Naive B cell (primary cell): ENCODE results near the gene SLC39A6. TPM values are rescaled to one million over a fixed set of nuclear protein-coding genes. Genes with fewer than 3 reads are reported as not detected.
"Not testable (repeated sequence)": the region's sequence is repeated elsewhere in the genome, so short reads cannot be mapped to it uniquely, and the experiment has no call there.

ENCODE experiments used
- ATAC-seq, 2 donors: fragments of 150-1000 bp; cut with Tn5 transposase; 2 replicates each; pipeline ENCODE4 v1.10.0; 2021; ENCODE audit warnings: low read depth in 2 of 2, mild to moderate bottlenecking in 2 of 2, moderate library complexity in 2 of 2
- DNase-seq: peaks from one replicate; pipeline ENCODE4 v3.0.0; 2022
- H3K27ac Mint-ChIP-seq, 6 donors: one replicate each; pipeline ENCODE4 v1.8.0; 2020 to 2022; ENCODE audit warnings: mild to moderate bottlenecking in 6 of 6, mixed read lengths in 6 of 6, moderate library complexity in 5 of 6, inconsistent platforms in 2 of 6
- H3K27me3 Mint-ChIP-seq, 3 donors: one replicate each; pipeline ENCODE4 v1.8.0; 2021 to 2022; ENCODE audit warnings: mixed read lengths in 3 of 3, mild to moderate bottlenecking in 1 of 3
- H3K36me3 Mint-ChIP-seq, 2 donors: one replicate each; pipeline ENCODE4 v1.8.0; 2020 to 2022; ENCODE audit warnings: mixed read lengths in 2 of 2, inconsistent platforms in 1 of 2, mild to moderate bottlenecking in 1 of 2
- H3K4me1 Mint-ChIP-seq, 3 donors: one replicate each; pipeline ENCODE4 v1.8.0; 2020 to 2022; ENCODE audit warnings: mixed read lengths in 3 of 3, inconsistent platforms in 1 of 3, mild to moderate bottlenecking in 1 of 3, moderate library complexity in 1 of 3
- H3K4me3 Mint-ChIP-seq, 8 donors: one replicate each; pipeline ENCODE4 v1.8.0; 2020 to 2022; ENCODE audit warnings: mild to moderate bottlenecking in 8 of 8, mixed read lengths in 8 of 8, moderate library complexity in 8 of 8, inconsistent platforms in 2 of 8
- H3K9me3 Mint-ChIP-seq, 7 donors: one replicate each; pipeline ENCODE4 v1.8.0; 2020 to 2022; ENCODE audit warnings: mixed read lengths in 7 of 7, mild to moderate bottlenecking in 5 of 7, inconsistent platforms in 2 of 7, moderate library complexity in 1 of 7
- polyA plus RNA-seq, 6 donors: library from polyadenylated mRNA; unstranded; fragments of 300-500 nt; fragmentation: Illumina TruSeq; gene quantifications; one replicate each; pipeline ENCODE4 v1.2.3, GENCODE V29; 2021; ENCODE audit warnings: low read depth in 6 of 6

SLC39A6 gene
- polyA plus RNA-seq, 6 donors from 2014 or later = 24.1 to 34.4 (median 32.0) TPM

DNA sequence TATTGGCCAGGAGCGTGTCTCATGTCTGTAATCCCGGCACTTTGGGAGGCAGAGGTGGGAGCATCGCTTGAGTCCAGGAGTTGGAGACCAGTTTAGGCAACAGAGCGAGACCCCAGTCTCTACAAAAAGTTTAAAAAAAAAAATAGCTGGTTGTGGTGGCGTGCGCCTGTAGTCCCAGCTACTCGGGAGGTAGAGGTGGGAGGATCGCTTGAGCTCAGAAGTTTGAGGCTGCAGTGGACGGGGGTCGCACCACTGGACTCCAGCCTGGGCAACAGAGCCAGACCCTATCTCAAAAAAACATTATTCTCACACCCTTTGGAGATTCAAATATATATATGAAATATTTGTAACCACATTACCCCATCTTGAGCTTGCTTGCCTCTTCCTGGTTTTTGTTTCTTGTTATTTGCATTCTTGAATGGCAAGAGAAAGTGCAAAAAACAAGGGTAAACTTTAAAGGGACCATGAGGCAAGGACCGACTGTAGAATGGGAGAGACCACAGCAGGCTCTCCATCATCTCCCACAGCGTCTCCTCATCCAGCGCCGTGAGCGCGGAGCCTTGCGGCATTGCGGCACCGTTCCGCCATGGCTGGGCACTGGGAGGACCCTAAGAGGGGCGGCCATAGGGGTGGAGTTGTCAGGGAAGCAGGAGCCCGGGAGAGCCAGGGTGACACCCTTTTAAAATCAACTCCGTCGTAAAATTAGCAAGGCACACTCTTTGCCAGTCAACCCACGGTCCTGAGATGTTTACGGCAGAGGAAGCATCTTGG is 1.9 kb upstream of the SLC39A6 start:
- Mint-ChIP-seq H3K4me3 (peak overlapping the region; percentile 93 to 99 (median 96)), H3K27me3 (no peaks in the 10 kb centered on the region), H3K4me1 (peaks cover 41 to 63% (median 55%) of the 10 kb centered on the region in 3 donors), H3K36me3 (peaks cover 2% of the 10 kb centered on the region in 2 donors), H3K9me3 (no peaks in the 10 kb centered on the region), H3K27ac (peak overlapping the region in 3 of 6 donors; percentile 50 to 98 (median 96))
- ATAC-seq (no peak), DNase-seq (no peak)

GRCh38 chr18:36130039-36130831 is 1.1 kb upstream of the SLC39A6 start:
- H3K4me1 Mint-ChIP-seq = peaks cover 38 to 60% (median 55%) of the 10 kb centered on the region in 3 donors
- ATAC-seq (peak; percentile 2 to 7), DNase-seq (no peak)
- peaks cover 7 to 9% of the 10 kb centered on the region in 2 donors for H3K36me3 Mint-ChIP-seq
- H3K9me3 Mint-ChIP-seq = no peaks in the 10 kb centered on the region
- H3K27ac Mint-ChIP-seq = peak overlapping the region; percentile 96 to 99 (median 98)
- H3K27me3 Mint-ChIP-seq = no peaks in the 10 kb centered on the region
- H3K4me3 Mint-ChIP-seq = peak overlapping the region; percentile 93 to 99 (median 96)

- Mint-ChIP-seq H3K4me3 (peak overlapping the region; percentile 93 to 99 (median 96)), H3K36me3 (peaks cover 7 to 13% of the 10 kb centered on the region in 2 donors), H3K27me3 (no peaks in the 10 kb centered on the region), H3K4me1 (peaks cover 37 to 63% (median 57%) of the 10 kb centered on the region in 3 donors), H3K27ac (peak overlapping the region; percentile 49 to 99 (median 98)), H3K9me3 (no peaks in the 10 kb centered on the region)
- no peak for ATAC-seq
- no peak for DNase-seq
Observed at GRCh38 chr18:36128907-36129299, 237 bp downstream of the SLC39A6 start.

DNA sequence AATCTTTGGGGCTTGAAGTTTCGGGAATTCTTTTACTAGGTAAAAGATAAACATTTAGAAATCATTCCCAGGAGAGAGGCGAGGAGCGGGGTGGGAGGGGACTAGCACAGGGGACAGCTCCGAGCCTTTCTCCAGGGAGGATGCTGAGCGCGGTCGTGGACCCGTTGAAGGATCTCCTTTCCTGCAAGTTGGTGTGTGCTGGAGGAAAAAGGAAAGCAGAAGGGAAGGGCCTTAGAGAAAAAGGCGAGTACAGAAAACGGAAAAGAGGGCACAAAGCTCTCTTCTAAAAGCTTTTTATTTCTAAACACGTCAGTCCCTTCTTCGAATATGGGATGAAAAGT is 640 bp downstream of the SLC39A6 start:
- Mint-ChIP-seq H3K36me3 (peaks cover 7 to 13% of the 10 kb centered on the region in 2 donors), H3K27ac (peak overlapping the region; percentile 58 to 99 (median 97)), H3K9me3 (no peaks in the 10 kb centered on the region), H3K4me1 (peaks cover 35 to 63% (median 57%) of the 10 kb centered on the region in 3 donors), H3K27me3 (no peaks in the 10 kb centered on the region), H3K4me3 (peak overlapping the region; percentile 93 to 99 (median 96))
- ATAC-seq (no peak), DNase-seq (no peak)

GRCh38 chr18:36127836-36128529 is 1.2 kb downstream of the SLC39A6 start:
- Mint-ChIP-seq H3K27me3 (no peaks in the 10 kb centered on the region), H3K36me3 (peaks cover 7 to 13% of the 10 kb centered on the region in 2 donors), H3K9me3 (no peaks in the 10 kb centered on the region), H3K27ac (peak overlapping the region in 5 of 6 donors; percentile 58 to 99 (median 96)), H3K4me1 (peaks cover 35 to 63% (median 56%) of the 10 kb centered on the region in 3 donors), H3K4me3 (peak overlapping the region; percentile 93 to 99 (median 96))
- no peak for DNase-seq
- no peak for ATAC-seq

GRCh38 chr18:36126668-36127067 is 2.5 kb downstream of the SLC39A6 start:
- Mint-ChIP-seq H3K27ac (peak overlapping the region in 1 of 6 donors; percentile 9), H3K27me3 (no peaks in the 10 kb centered on the region), H3K4me1 (peaks cover 25 to 50% (median 43%) of the 10 kb centered on the region in 3 donors), H3K9me3 (no peaks in the 10 kb centered on the region), H3K36me3 (peaks cover 7 to 13% of the 10 kb centered on the region in 2 donors), H3K4me3 (peak overlapping the region in 2 of 8 donors; percentile 58 to 70)
- no peak for DNase-seq
- no peak for ATAC-seq

DNA sequence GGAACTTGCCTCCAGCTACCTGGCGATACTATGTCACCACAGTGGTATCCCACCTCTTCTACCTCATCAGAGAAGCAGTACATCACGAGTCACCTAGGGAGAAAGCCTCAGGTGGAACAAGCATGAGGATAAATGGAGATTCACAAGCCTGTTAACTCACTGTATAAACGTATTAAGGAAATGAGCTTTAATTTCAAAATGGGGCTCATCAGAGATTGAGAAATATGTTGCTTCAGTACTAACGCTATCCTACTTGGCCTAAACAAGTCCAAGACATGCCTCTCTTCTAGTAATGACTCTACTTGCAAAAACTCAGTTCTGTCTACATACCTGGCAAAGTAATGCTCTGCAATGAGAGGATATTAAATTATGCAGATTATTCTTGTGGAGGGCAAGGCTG is 4.3 kb downstream of the SLC39A6 start:
- Mint-ChIP-seq H3K9me3 (no peaks in the 10 kb centered on the region), H3K4me1 (peaks cover 18 to 38% (median 27%) of the 10 kb centered on the region in 3 donors), H3K36me3 (peaks cover 7 to 13% of the 10 kb centered on the region in 2 donors), H3K4me3 (peak overlapping the region in 1 of 8 donors; percentile 23), H3K27me3 (no peaks in the 10 kb centered on the region), H3K27ac (peak overlapping the region in 1 of 6 donors; percentile 27)
- no peak for ATAC-seq
- no peak for DNase-seq

DNA sequence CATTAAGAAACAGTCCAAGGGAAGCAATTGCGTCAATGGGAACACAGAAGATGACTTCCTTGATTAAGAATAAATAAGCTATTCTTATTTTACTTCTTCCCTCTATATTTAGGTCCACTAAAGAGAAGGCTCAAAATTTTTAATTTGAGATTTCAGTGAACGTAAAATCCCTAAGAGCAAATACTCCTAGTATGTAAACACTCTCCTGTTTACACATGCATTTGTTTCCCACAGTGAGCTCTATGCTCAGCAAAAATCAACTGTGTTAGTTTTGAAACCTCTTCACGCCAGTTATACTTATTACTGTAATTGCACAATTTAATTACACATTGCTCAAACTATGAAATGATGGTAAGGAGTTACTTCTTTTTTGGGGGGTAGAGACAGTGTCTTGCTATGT is 8.8 kb downstream of the SLC39A6 start:
- ATAC-seq (no peak), DNase-seq (no peak)
- Mint-ChIP-seq H3K9me3 (no peaks in the 10 kb centered on the region), H3K4me1 (peaks cover 0 to 4% (median 3%) of the 10 kb centered on the region in 3 donors), H3K27me3 (no peaks in the 10 kb centered on the region), H3K36me3 (peaks cover 16 to 31% of the 10 kb centered on the region in 2 donors), H3K27ac (peak overlapping the region in 2 of 6 donors; percentile 12 to 44), H3K4me3 (no peak overlapping the region)

DNA sequence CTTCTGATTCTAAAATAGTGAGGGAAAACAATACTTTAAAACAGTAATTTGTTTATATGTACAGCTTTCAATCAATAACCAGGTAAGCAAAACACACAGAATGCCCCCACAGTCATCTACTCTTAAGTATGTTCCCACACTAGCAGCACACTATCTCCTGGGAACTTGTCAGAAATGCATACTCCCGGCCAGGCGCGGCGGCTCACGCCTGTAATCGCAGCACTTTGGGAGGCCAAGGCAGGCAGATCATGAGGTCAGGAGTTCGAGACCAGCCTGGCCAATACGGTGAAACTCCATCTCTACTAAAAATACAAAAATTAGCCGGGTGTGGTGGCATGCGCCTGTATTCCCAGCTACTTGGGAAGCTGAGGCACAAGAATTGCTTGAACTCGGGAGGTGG is 12.4 kb downstream of the SLC39A6 start:
- H3K27ac Mint-ChIP-seq, ATAC-seq, H3K4me3 Mint-ChIP-seq, H3K4me1 Mint-ChIP-seq, H3K27me3 Mint-ChIP-seq, DNase-seq, H3K9me3 Mint-ChIP-seq: not testable (repeated sequence)
- peaks cover 38 to 45% of the 10 kb centered on the region in 2 donors for H3K36me3 Mint-ChIP-seq

DNA sequence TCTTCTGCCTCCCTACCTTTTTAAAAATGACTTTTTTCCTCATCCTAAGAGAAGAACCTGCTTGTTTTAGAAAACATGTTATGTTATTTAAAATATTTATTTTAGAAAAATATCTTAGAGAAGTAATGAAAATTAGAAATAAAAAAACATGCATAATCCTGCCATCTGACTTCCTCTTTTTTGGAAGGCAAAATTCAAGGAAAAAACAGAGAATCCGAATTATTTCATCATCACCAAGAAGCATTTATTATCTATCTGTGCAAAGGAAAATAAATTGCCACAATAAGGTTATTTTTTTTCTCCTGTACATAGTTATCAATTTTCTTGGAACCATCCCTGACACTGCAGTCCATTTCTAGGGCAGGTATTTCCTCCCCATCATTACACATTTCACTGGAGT is 14.4 kb downstream of the SLC39A6 start:
- Mint-ChIP-seq H3K4me1 (no peaks in the 10 kb centered on the region), H3K4me3 (no peak overlapping the region), H3K27ac (peak overlapping the region in 1 of 6 donors; percentile 33), H3K27me3 (no peaks in the 10 kb centered on the region), H3K36me3 (peaks cover 49 to 52% of the 10 kb centered on the region in 2 donors), H3K9me3 (no peaks in the 10 kb centered on the region)
- ATAC-seq (no peak), DNase-seq (no peak)

GRCh38 chr18:36114251-36114650 is 14.9 kb downstream of the SLC39A6 start:
- no peaks in the 10 kb centered on the region for H3K27me3 Mint-ChIP-seq
- no peaks in the 10 kb centered on the region for H3K9me3 Mint-ChIP-seq
- no peak overlapping the region for H3K27ac Mint-ChIP-seq
- peaks cover 54 to 57% of the 10 kb centered on the region in 2 donors for H3K36me3 Mint-ChIP-seq
- ATAC-seq (no peak), DNase-seq (no peak)
- no peaks in the 10 kb centered on the region for H3K4me1 Mint-ChIP-seq
- H3K4me3 Mint-ChIP-seq = no peak overlapping the region

- Mint-ChIP-seq H3K36me3 (peaks cover 51 to 57% of the 10 kb centered on the region in 2 donors), H3K4me1 (no peaks in the 10 kb centered on the region), H3K27me3 (no peaks in the 10 kb centered on the region), H3K4me3 (no peak overlapping the region), H3K27ac (peak overlapping the region in 1 of 6 donors; percentile 69), H3K9me3 (no peaks in the 10 kb centered on the region)
- DNase-seq = no peak
- no peak for ATAC-seq
Observed at GRCh38 chr18:36112302-36112701, 16.8 kb downstream of the SLC39A6 start.

GRCh38 chr18:36109737-36110136 is 19.4 kb downstream of the SLC39A6 start:
- H3K27me3 Mint-ChIP-seq = no peaks in the 10 kb centered on the region
- H3K36me3 Mint-ChIP-seq = peaks cover 35 to 39% of the 10 kb centered on the region in 2 donors
- H3K4me3 Mint-ChIP-seq = no peak overlapping the region
- H3K27ac Mint-ChIP-seq = no peak overlapping the region
- no peaks in the 10 kb centered on the region for H3K9me3 Mint-ChIP-seq
- no peaks in the 10 kb centered on the region for H3K4me1 Mint-ChIP-seq
- DNase-seq (no peak), ATAC-seq (no peak)
